Lower leg skin (tissue), 3 donors: Measurements from ENCODE around the gene PLCB1.

ENCODE experiments used
- POLR2A ChIP-seq, 2 donors: fragments of 450-650 bp; IDR thresholded peaks; one replicate each; pipeline ENCODE4 v1.6.1; 2016 to 2017; ENCODE audit warnings: antibody characterized with exemption in 2 of 2, mild to moderate bottlenecking in 1 of 2, moderate library complexity in 1 of 2
- TF ChIP-seq, protein P1 (sequence below), 3 donors: fragments of 450-650 bp; IDR thresholded peaks; one replicate each; pipeline ENCODE4 v1.5.1; 2016; ENCODE audit warnings: antibody characterized with exemption in 3 of 3, mild to moderate bottlenecking in 3 of 3, moderate library complexity in 2 of 3

- TF ChIP-seq, protein P1, sequence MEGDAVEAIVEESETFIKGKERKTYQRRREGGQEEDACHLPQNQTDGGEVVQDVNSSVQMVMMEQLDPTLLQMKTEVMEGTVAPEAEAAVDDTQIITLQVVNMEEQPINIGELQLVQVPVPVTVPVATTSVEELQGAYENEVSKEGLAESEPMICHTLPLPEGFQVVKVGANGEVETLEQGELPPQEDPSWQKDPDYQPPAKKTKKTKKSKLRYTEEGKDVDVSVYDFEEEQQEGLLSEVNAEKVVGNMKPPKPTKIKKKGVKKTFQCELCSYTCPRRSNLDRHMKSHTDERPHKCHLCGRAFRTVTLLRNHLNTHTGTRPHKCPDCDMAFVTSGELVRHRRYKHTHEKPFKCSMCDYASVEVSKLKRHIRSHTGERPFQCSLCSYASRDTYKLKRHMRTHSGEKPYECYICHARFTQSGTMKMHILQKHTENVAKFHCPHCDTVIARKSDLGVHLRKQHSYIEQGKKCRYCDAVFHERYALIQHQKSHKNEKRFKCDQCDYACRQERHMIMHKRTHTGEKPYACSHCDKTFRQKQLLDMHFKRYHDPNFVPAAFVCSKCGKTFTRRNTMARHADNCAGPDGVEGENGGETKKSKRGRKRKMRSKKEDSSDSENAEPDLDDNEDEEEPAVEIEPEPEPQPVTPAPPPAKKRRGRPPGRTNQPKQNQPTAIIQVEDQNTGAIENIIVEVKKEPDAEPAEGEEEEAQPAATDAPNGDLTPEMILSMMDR (IDR thresholded peaks at IDR 0.05), result no peak
- no peak for TF ChIP-seq POLR2A (IDR thresholded peaks at IDR 0.05)
These were observed 742.4 kb downstream of the PLCB1 start for GRCh38 chr20:8874437-8874836.
